Right lung (tissue), 5 donors: Measurements from ENCODE around the gene SHC4. TPM values are rescaled to one million over a fixed set of nuclear protein-coding genes. Genes with fewer than 3 reads are reported as not detected.
"Not testable (repeated sequence)": the region's sequence is repeated elsewhere in the genome, so short reads cannot be mapped to it uniquely, and the experiment has no call there.

Experiments
- DNase-seq, 2 donors: peaks; one replicate each; pipeline ENCODE4 v3.0.0-alpha.2; 2013
- polyA plus RNA-seq, 5 donors: library from polyadenylated mRNA; unstranded; fragments of 120-200 nt; gene quantifications; one replicate each; pipeline versions ENCODE4 v1.2.1 to v1.2.3, GENCODE V29; 2013; ENCODE audit warnings: inconsistent platforms in 1 of 5, low replicate concordance in 1 of 5; ENCODE audit not compliant: insufficient read length in 5 of 5, insufficient read depth in 1 of 5

SHC4 gene
- polyA plus RNA-seq, 5 donors, result 0.83 to 1.2 (median 1.2) TPM

DNA sequence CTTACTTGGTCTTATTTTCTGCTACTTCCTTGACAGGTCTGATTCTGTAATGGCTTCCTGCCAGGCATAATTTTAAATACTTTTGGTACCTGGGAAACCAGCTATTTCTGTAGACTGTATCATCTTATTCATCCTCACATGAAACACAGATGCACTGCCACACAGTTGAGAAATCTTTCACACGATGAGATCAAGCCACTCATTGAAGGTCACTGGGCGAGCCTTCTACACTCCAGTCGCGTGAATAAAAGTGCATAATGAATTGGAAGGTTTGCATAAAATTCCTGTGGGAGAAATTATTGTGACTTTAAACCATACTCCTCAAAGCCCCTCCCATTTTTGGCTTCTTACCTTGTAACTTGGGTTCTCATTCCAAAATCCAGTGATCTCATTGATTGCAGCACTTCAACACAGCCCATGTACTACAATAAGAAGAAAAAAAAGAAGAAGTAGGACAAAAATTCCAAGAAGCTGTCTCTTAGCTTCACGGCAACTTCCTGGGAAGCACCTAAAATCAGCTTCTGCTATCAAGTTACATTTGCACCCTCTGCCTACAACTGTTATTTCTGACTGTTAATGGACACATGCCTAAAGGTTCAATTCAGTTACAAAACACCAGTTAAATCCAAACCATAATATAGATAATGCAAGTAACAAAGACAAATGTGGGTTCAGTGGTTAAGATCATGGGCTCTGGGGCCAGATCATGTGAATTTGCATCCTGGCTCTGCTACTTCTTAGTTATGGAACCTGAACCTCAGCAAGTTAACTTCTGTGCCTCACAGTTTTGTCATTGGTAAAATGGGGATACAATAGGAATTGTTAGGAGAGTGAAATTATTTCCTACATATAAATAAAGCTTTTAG, 39.0 kb downstream of the SHC4 start:
- DNase-seq, result no peak

DNA sequence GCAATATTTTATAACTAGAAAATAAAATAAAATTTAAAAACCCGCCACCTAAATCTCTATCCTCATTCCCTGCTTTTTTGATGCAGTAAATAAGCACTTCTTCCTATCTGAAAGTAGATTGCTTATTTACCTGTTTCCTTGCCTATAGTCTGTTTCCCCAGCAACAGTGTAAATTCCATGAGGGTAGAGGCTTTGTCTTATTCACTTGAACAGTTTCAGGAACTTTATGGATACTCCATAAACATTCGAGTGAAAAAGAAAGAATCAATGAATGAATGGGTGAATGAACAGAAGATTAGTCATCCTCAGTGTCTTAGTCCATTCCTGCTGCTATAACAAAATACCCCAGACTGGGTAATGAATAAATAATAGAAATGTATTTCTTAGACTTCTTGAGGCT, 41.7 kb downstream of the SHC4 start:
- no peak for DNase-seq

DNA sequence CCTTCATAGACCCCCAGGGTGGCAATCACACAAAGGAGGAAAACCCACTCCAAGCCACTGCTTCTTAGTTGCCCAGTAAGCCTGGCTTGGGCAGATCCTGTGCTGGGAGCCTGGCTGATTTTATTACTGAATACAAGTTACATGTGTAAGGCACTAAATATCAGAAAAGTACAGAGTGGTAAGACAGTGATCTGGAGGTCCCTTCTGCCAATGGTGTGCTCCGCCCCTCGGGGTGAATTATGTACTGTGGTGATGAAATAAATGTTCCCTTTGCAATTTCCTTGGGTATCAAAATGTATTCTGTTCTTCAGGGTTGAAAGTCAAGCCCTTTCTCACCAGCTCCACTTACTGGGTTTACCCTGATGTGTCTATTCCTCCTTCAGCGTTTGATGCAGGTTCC, 47.0 kb downstream of the SHC4 start:
- no peak for DNase-seq

DNA sequence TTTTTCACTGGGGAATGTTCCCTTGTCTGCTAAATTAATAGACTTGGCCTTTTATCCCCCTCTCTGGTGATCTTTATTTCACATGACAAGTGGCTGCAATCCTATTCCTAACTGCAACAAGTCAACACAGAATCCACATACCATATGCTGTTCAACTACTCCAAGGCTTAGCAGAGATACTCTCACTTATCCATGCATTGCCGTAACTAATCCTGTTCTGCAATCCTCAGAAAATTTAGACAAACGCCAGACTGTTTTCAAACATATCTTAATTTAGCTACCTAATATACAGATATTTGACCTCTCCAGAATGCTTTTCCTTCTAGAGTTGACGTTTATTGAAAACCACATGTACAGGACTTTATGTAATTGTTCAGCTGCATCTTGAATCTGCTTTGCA, 47.9 kb downstream of the SHC4 start:
- no peak for DNase-seq

DNA sequence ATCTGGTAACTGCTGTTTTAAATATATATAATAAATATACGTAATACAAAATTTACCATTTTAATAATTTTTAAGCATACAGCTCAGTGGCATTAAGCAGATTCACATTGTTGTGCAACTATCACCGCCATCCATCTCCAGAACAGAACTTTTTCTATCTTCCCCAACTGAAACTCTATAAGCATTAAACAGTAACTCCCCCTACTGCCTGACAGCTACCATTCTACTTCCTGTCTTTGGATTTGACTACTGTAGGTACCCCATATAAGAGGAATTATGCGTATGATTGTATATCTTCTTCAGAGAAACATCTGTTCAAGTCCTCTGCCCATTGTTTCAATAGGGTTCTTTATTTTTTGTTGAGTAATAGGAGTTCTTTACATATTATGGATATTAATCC, 49.0 kb downstream of the SHC4 start:
- DNase-seq, result no peak

DNA sequence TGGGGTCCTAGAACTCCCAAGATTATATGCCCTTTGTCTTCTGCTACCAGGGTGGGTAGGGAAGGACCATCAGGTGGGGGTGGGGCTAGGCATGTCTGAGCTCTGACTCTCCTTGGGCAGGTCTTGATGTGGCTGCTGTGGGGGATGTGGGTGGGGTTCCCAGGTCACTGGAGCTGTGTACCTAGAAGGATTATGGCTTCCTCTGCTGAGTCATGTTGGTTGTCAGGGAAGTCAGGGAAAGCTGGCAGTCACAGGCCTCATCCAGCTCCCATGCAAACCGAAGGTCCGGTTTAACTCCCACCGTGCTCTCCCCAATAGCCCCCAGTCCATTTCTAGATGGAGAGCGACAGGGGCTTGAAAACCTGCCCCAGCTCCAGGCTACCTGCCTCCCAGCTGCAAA, 50.6 kb downstream of the SHC4 start:
- DNase-seq, result no peak

DNA sequence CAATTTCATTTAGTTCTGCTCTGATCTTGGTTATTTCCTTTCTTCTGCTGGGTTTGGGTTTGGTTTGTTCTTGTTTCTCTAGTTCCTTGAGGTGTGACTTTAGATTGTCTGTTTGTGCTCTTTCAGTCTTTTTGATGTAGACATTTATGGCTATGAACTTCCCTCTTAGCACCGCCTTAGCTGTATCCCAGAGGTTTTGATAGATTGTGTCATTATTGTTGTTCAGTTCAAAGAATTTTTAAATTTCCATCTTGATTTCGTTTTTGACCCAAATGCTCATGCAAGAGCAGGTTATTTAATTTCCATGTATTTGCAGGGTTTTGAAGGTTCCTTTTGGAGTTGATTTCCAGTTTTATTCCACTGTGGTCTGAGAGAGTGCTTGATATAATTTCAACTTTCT, 53.2 kb downstream of the SHC4 start:
- not testable (repeated sequence) for DNase-seq

DNA sequence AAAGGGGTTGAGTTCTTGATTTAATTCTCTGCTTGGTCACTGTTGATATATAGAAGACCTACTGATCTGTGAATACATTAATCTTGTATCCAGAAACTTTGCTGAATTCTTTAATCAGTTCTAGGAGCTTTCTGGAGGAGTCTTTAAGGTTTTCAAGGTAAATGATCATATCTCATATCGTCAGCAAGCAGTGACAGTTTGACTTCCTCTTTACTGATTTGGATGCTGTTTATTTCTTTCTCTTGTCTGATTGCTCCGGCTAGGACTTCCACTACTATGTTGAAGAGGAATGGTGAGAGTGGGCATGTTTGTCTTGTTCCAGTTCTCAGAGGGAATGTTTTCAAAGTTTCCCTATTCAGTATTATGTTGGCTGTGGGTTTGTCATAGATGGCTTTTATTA, 54.4 kb downstream of the SHC4 start:
- DNase-seq, result not testable (repeated sequence)

DNA sequence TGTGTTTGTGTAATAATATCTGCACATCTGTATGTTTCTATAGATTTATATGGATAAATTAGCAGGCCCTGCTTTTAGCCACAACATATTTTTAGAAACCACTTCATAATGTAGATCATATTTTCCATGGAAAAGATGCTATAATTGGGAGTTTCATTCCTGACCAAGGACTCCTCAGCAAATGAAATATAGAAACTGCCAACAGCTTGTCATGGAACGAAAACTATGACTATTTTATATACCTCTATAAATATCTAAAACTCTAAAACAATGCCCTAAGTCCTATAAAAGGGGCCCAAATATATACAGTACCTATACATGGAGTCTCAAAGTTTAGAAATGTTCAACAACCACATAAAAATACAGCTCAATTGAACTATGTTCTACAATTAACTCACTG, 57.9 kb downstream of the SHC4 start:
- DNase-seq, result no peak

DNA sequence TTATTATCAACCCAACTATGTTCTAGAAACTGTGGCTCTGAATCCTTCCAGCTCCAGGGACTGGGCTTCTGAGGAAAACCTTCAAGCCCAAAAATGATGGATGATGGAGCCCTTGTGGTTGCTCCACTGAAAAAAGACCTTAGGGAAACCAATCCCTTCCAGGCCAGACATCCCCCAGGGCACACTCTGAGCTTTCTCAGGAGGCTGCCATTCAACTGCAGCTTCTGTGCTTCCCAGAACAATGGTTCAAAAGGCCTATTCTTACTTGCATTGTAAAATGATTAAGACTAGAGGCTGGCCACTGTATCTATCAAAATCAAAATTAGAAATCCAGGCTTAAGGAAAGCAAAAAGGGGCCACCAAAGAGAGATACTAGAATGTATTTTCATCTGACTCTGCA, 58.5 kb downstream of the SHC4 start:
- DNase-seq, result no peak

DNA sequence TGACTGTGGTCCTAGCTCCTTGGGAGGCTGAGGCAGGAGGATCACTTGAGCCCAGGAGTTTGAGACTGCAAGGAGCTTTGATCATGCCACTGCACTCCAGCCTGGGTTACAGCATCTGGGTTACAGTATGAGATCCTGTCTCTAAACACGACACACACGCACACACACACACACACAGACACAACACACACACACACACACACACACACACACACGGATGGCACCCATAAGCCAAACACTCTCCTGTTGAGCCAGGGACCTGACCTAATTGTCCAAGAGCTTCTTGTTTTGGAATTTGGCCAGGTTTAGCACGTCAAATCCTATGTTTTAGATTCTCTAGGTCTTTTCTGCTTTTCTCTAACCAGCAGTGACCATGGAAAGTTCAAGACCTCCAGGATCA, 59.0 kb downstream of the SHC4 start:
- no peak for DNase-seq

DNA sequence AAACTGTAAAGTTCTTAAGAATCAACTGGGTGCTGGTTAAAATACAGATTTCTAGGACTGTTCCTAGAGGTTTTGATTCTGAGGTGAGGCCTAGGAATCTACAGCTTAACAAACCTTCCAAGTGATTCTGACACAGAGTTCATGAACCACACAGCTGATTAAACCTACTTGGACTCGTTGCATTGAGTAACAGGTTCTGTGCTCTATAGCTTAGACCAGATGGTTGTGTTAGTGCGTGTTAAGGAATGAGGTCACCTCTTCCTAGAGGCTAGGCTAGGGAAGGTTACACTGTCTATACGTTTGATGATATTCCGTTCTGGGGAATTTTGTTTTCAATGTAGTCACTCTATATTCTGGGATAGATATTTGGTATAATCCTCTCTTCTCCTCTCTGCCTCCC, 63.9 kb downstream of the SHC4 start:
- no peak for DNase-seq

DNA sequence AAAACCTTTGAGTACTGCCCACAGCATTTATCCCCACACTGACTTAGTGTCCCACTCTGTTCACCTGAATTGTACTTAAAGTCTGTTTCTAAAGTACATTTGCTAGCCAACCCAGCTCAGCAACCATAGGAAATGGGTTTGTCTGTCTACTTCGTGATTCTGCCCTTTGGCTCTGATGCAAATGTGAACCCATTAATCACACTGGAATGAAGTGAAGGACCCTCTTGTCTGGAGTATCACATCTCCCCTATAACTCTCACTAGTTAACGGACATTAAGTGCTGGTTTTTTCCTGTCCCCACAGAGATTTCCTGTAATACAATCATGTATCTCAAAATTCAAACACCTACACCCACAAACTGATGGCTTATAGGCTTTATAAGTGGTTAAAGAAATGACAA, 65.3 kb downstream of the SHC4 start:
- no peak for DNase-seq

DNA sequence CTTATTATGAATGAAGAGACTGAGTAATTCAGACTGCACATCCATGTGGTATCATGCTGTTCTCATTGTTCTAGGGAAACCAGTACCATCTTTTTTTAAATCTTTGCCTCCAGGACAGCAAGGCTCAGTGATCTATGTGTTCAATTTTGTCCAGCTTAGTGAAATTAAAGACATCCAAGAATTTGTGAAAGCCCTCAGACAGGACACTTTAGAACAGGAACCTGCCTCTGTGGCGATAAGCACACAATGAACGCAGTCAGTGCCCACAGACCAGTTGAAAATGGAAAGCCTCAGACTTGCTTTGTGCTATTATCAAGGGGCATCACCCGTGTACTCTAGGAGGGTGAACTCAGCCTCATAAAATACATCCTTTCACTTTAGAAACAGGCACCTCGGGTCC, 65.7 kb downstream of the SHC4 start:
- no peak for DNase-seq

DNA sequence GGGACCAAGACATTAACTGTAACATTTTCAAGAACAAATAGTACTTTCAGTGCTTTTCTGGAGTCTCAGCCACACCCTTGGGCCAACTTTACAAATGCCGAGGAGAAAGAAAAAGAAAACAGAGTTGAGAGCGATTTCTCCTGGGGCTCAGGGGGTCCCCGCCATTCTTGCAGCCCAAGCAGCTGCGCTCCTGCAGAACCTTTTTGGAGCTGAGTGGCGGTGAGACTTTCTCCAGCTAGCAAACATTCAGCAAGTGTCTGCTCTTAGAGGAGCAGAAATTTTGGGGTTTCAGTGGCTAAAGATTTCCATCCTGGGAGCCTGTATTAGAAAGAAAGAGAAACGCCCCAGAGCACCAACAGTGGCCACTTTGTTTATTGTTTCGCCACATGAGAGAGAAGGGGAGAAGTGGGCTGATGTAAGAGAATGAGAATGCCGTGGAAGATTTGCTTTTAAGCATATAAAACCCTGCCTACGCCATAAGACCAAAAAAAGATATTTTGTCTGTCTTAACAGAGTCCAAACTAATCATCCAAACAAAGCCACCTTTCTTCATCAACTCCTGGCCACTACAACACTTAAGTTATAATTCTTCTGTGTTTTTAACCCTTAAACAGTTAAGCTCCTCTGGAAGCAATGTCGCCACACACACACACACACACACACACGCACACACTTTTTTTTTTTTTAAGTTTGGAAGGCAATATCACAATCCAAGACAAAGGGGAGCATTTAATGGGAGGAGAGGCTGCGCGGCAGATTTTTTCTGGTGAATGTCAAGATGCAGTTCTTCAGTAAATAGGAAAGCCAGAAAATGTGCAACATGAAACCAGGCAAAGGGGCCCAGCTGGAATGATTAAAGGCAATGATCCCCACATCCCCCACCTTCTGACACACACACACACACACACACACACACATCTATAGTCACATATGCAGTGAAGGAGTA, 66.6 kb downstream of the SHC4 start:
- peak; percentile 39 to 40 for DNase-seq

DNA sequence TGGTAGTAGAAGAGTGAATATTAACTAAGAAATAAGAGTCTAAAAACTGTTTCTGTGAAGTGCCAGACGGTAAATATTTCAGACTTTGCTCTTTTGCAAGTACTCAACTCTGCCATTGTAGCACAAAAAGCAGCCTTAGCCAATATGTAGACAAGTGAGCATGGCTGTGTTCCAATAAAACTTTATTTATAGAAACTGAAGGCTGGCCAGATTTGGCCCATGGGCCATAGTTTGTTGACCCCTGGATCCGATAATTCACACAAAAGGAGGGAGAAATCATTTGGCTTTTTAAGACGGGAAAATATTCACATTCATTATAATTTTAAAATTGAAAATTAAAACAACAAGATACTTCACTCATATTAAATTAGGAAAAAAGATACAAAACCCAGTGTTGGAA, 70.4 kb downstream of the SHC4 start:
- DNase-seq, result no peak

DNA sequence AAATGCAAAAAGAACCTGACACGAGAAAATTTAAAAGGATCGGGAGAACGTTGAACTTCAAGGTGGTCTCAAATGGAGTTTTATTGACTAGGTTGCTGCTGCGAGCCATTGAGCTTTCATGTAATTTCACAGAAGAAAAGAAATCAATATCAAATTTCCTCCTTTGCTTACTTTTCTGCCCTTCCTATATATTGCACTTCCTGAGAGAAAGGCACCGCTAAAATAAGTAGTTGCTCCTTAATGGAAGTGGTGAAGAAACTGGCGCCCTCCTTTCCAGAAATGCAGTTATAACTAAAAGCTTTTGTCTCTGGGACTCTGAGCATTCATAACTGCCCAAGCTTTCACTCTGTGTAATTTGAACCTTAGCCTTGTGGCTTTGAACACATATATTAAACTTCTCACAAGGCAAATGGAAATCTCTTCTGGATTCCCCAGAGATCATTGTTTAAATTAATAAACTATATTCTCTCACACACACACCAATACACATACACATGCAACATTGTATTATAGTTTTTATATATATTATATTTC, 72.4 kb downstream of the SHC4 start:
- DNase-seq, result no peak

DNA sequence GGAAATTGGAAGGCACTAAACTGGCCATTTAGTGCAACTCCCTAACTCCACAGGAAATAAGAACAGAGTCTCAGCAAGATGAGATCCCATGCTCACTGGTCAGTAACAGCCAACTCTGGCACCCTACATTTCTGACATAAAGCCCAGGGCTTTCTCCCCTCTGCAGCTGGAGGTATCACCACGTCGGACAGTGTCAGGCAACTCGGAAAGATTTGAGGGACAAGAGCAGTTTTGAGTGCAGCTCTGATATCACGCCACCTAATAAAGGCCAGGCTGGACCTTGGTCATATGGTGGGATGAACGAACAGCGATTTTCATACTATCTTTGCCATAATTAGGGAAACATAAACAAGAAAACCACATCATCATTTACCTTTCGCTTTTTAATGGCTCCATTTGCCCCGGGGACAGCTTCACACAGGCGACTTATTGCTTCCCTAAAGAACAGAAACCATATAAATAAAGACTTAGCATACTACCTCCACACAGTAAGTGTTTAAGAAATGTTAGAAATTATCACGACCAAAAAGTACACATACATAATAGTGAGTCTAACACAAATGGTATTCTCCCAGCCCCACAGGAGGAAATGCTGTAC, 73.2 kb downstream of the SHC4 start:
- DNase-seq, result no peak

DNA sequence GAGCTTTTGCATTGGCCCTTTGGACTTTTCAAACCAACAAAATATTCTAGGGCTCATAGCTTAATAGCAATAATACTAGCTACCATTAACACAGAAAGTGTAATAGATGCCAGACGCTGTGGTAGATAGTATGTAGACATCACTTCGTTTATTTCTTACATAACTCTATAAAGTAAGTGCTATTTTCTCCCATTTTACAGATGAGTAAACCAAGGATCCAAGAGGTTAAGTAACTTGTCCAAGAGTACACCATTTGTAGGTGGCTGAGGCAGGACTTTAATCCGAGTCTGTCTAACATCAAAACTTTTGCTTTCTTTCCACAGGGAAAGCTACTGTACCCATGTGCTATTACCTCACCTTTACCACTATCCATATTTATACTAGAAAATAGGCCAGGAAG, 73.8 kb downstream of the SHC4 start:
- no peak for DNase-seq

DNA sequence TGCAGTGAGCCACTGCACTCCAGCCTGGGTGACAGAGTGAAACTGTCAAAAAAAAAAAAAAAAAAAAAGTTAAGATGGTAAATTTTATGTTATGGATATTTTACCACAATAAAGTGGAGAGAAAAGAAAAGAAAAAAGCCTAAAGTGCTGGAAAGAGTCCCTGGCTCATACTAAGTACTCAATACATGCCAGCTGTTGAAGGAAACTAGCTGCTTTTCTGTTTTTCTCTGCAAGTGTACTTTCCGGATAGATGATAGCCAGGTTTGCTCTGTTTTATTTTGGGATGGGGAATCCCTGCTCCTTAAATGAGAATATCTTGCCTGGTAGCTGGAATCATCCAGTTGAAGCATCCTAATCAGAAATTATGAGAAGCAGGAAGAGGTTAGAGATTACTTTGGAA, 74.9 kb downstream of the SHC4 start:
- DNase-seq, result no peak

DNA sequence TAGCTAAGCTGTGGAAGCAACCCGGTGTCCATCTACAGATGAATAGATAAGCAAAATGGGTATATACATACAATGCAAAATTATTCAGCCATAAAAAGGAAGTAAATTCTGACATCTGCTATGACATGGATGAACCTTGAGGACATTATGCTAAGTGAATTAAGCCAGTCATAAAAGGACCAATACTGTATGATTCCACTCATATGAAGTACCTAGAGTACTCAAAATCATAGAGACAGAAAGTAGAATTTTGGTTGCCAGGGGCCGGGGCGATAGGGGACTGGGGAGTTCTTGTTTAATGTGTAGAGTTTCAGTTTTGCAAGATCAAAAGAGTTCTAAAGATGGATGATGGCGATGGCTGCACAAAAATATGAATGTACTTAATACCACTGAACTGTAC, 75.5 kb downstream of the SHC4 start:
- DNase-seq, result no peak

DNA sequence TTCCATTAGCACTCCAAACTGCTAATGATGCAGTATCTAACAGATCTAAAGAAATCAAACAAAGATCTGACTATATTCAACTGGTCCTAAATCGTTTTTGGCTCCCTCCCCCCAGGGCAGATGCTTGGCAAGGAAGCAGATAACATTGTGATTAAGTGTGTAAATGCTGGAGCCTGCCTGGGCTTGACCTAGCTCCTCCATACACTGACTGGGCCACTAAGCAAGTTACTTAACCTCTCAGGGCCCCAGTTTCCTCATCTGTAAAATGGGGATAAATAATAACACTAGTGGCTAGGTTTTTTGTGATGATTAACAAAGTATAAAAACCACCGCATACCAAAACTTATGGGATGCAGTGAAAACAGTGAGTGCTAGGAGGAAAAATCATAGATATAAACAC, 76.6 kb downstream of the SHC4 start:
- DNase-seq, result no peak
